Glutamatergic neuron (in vitro differentiated cells): Measurements from ENCODE around the gene PCBP4. TPM values are rescaled to one million over a fixed set of nuclear protein-coding genes. Genes with fewer than 3 reads are reported as not detected.
"Not testable (repeated sequence)": the region's sequence is repeated elsewhere in the genome, so short reads cannot be mapped to it uniquely, and the experiment has no call there.

Experiments used
- DNase-seq: peaks from one replicate; pipeline ENCODE4 v3.0.0; 2022
- H3K27ac Mint-ChIP-seq: one replicate; pipeline ENCODE4 v1.8.0; 2020; ENCODE audit warnings: mild to moderate bottlenecking, mixed read lengths, inconsistent platforms; ENCODE audit not compliant: unreplicated experiment
- H3K27me3 Mint-ChIP-seq: one replicate; pipeline ENCODE4 v1.8.0; 2020; ENCODE audit warnings: mild to moderate bottlenecking, moderate library complexity, mixed read lengths, inconsistent platforms; ENCODE audit not compliant: unreplicated experiment
- H3K36me3 Mint-ChIP-seq: one replicate; pipeline ENCODE4 v1.8.0; 2020; ENCODE audit warnings: mild to moderate bottlenecking, mixed read lengths, inconsistent platforms; ENCODE audit not compliant: unreplicated experiment
- H3K4me1 Mint-ChIP-seq: one replicate; pipeline ENCODE4 v1.8.0; 2020; ENCODE audit warnings: mild to moderate bottlenecking, low read depth, mixed read lengths, inconsistent platforms; ENCODE audit not compliant: unreplicated experiment
- H3K4me3 Mint-ChIP-seq: one replicate; pipeline ENCODE4 v1.8.0; 2020; ENCODE audit warnings: mild to moderate bottlenecking, mixed read lengths, inconsistent platforms; ENCODE audit not compliant: unreplicated experiment
- H3K9me3 Mint-ChIP-seq: one replicate; pipeline ENCODE4 v1.8.0; 2020; ENCODE audit warnings: mild to moderate bottlenecking, moderate library complexity, mixed read lengths, inconsistent platforms; ENCODE audit not compliant: unreplicated experiment
- total RNA-seq: library from RNA; stranded (reverse); fragmentation: NEBNext Ultra II Directional; extraction: Animal tissue kit (Norgen Biotek cat#: 25700); gene quantifications from one replicate; pipeline ENCODE4 v1.2.1, GENCODE V29; 2021; ENCODE audit not compliant: unreplicated experiment
- TF ChIP-seq, protein P1 (sequence below): fragments of 200-600 bp; sonication (generic); IDR thresholded peaks from one replicate; pipeline ENCODE4 v1.5.0; 2021; ENCODE audit not compliant: partially characterized antibody, unreplicated experiment

Gene PCBP4
- total RNA-seq, 1 donor from 2014 or later = 1,577 TPM

DNA sequence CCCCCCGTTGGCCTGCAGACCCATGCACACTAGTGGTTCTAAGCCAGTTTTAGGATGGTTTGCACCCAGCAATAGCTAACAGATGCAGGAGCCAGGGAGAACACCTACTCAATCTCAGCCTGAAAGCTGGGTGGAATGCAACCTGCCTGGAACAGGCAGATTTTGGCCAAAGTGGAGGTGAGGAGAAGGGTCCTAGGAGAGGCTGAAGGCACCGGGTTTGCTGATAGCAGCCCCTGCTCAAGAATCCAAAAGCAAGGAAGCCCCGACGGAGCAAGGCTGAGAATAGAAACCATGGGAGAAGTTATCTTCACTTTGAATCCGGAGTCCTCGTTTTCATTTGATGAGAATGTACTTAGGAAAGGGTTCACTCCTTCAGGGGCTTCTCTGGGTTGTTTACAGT lies 35.5 kb downstream of the PCBP4 start:
- no peaks in the 10 kb centered on the region for H3K4me1 Mint-ChIP-seq
- no peak for DNase-seq
- TF ChIP-seq, protein P1, sequence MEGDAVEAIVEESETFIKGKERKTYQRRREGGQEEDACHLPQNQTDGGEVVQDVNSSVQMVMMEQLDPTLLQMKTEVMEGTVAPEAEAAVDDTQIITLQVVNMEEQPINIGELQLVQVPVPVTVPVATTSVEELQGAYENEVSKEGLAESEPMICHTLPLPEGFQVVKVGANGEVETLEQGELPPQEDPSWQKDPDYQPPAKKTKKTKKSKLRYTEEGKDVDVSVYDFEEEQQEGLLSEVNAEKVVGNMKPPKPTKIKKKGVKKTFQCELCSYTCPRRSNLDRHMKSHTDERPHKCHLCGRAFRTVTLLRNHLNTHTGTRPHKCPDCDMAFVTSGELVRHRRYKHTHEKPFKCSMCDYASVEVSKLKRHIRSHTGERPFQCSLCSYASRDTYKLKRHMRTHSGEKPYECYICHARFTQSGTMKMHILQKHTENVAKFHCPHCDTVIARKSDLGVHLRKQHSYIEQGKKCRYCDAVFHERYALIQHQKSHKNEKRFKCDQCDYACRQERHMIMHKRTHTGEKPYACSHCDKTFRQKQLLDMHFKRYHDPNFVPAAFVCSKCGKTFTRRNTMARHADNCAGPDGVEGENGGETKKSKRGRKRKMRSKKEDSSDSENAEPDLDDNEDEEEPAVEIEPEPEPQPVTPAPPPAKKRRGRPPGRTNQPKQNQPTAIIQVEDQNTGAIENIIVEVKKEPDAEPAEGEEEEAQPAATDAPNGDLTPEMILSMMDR = no peak
- no peak overlapping the region for H3K27ac Mint-ChIP-seq
- peaks cover 3% of the 10 kb centered on the region for H3K27me3 Mint-ChIP-seq
- peaks cover 4% of the 10 kb centered on the region for H3K9me3 Mint-ChIP-seq
- H3K4me3 Mint-ChIP-seq = no peak overlapping the region
- H3K36me3 Mint-ChIP-seq = no peaks in the 10 kb centered on the region

DNA sequence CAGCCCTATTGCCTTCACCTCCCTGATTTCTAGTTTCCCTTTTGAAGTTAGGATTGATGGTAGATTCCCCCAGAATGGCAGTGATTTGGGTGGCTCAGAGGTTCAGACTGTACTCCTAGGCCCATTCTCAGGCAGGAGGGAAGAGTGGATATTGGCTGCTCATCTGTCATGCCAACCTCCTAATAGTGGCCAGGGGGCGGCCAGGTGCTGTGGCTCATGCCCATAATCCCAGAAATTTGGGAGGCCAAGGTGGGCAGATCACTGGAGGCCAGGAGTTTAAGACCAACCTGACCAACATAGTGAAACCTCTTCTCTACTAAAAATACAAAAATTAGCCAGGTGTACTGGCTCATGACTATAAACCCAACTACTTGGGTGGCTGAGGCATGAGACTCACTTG lies 36.8 kb downstream of the PCBP4 start:
- no peak overlapping the region for H3K4me3 Mint-ChIP-seq
- no peaks in the 10 kb centered on the region for H3K36me3 Mint-ChIP-seq
- DNase-seq = no peak
- TF ChIP-seq, protein P1 = no peak
- H3K27me3 Mint-ChIP-seq = peaks cover 3% of the 10 kb centered on the region
- H3K27ac Mint-ChIP-seq = no peak overlapping the region
- no peaks in the 10 kb centered on the region for H3K4me1 Mint-ChIP-seq
- H3K9me3 Mint-ChIP-seq = peaks cover 4% of the 10 kb centered on the region

DNA sequence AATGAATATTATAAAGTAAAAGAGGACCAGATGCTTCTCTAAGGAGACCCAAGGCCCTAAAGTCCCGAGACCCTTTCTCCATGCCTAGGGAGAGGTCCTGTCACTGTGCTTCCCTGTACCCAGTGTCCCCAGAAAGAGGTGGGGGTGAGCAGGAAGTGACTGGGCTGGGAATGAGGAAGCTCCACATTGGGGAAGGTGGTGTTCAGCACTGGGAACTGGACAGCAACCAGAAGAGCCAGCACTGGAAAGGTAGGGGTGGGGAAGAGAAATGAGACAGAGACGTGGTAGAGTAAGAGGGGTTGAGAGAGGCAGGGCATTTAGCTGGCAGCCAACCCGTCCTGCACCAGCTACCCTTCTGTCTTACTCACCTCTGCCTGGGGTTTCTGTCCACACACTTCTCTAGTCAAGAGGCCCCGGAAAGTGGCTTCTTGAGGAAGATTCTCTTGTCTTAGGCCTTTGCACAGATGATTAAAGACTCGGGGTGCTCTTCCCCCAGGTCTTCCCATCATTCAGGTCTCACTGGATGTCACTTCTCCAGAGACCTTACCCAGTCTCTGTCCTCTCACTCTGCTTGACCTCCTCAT lies 37.7 kb downstream of the PCBP4 start:
- no peaks in the 10 kb centered on the region for H3K36me3 Mint-ChIP-seq
- no peak for DNase-seq
- H3K27me3 Mint-ChIP-seq = no peaks in the 10 kb centered on the region
- H3K9me3 Mint-ChIP-seq = peaks cover 4% of the 10 kb centered on the region
- H3K4me3 Mint-ChIP-seq = no peak overlapping the region
- H3K4me1 Mint-ChIP-seq = no peaks in the 10 kb centered on the region
- no peak overlapping the region for H3K27ac Mint-ChIP-seq
- TF ChIP-seq, protein P1 = no peak

DNA sequence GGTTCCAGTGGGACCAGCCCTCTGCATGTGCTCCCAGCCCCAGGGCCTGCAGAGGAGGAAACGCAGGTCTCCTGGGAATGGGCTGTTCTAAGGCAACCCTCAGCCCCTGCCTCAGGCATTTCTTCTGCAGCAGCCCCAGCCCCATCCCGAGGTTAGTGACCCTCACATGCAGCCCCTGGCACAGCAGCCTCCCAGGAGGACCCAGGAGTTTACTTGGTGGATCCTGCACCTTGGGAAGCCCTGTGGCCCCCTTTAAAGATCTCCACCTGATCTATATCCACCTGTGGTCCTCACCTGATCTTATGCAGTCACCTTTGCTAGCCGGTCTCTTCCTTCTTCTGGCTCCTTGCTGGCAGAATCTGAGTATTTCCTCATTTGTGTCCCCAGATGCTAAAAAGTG lies 38.3 kb downstream of the PCBP4 start:
- H3K27me3 Mint-ChIP-seq, DNase-seq, H3K9me3 Mint-ChIP-seq, H3K4me3 Mint-ChIP-seq, H3K27ac Mint-ChIP-seq, H3K36me3 Mint-ChIP-seq, H3K4me1 Mint-ChIP-seq: not testable (repeated sequence)

DNA sequence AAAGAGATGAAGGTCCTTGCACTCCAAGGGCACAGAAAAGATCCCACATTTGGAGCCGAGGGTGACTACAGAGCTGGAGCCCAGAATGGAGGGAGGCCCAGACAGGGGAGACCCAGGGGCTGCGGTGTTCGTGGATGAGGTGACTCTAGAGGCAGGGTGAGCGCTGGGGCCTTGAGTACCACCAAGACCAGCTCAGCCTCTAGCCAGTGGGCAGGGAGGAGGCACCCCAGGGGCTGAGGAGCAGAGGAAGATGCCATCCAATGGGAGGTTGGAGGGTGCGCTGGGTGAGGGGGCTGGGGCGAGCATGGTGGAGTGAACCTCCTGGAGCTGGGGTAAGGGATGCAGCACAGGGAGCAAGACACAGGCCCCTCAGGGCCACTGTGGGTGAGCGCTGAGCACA lies 38.8 kb downstream of the PCBP4 start:
- Mint-ChIP-seq H3K4me3 (no peak overlapping the region), H3K9me3 (peaks cover 4% of the 10 kb centered on the region), H3K36me3 (no peaks in the 10 kb centered on the region), H3K27ac (no peak overlapping the region), H3K27me3 (no peaks in the 10 kb centered on the region), H3K4me1 (no peaks in the 10 kb centered on the region)
- TF ChIP-seq, protein P1 = no peak
- no peak for DNase-seq
